ENCODE results near the gene GUCY2D.

The GUCY2D gene

GRCh38 chr17:8064561-8065019 lies 62.2 kb downstream of the GUCY2D start:
- DNase-seq (ENCODE audit: low read depth) = no peak

- DNase-seq (ENCODE audit: low read depth) = no peak
These were observed 64.7 kb downstream of the GUCY2D start for GRCh38 chr17:8066841-8067775.

GRCh38 chr17:8067806-8068205 lies 65.4 kb downstream of the GUCY2D start:
- DNase-seq (ENCODE audit: low read depth) = no peak

GRCh38 chr17:8068736-8069586 lies 66.5 kb downstream of the GUCY2D start:
- no peak for DNase-seq (ENCODE audit: low read depth)

GRCh38 chr17:8069587-8069860 lies 67.1 kb downstream of the GUCY2D start:
- DNase-seq (ENCODE audit: low read depth) = no peak
